Measurements from ENCODE around the gene DCUN1D3. TPM values are rescaled to one million over a fixed set of nuclear protein-coding genes. Genes with fewer than 3 reads are reported as not detected.
"Not testable (repeated sequence)": the region's sequence is repeated elsewhere in the genome, so short reads cannot be mapped to it uniquely, and the experiment has no call there.

Gene DCUN1D3
- polyA plus RNA-seq, 2 of the 4 experiments (the other 2 are of a cell fraction), result 5.2 to 7.2 TPM

DNA sequence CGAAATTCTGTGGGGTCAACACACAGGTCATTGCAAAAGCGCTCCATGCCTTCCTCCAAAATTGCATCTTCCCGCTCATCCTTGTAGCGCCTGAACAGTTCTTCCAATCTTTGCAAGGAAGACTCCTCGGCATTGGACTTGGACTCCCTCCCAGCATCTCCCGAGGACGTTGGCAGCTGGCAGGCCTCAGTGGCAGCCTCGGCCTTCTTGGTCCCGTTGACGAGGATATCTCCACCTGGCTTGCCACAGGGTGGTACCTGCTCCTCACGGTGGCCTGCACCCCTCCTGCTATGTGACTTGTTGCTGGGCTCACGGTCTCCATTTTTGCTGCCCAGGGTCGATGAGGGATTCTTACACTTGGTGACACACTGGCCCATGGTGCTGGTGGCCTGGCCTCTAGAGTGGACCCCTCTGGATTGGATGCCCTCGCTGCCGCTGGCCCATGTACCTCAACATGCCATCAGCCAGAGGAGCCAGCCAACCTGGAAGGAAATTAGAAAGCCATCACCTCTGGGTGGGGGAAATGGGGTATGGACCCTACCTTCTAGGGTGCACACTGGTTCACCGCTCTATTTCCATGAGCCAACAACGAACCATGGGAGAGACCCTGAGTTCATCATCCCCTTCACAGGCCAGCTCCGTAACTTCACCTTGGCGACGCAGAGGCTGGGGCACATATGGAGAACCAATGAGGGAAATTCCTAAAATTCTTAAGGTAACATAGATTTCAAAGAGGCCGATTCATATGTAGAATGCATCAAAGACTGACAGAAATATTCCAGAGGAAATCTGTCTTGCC, 37.8 kb downstream of the DCUN1D3 start:
- CTCF ChIA-PET, result interaction anchor here (0.9 to 5.4 kb wide), 3 partner anchors 9 to 12 kb away, joined by 3 to 50 read pairs (median 5); no protein-coding TSS in a partner anchor
- Histone ChIP-seq H3K9me3 (no peaks in the 10 kb centered on the region), H3K4me3 (no peak overlapping the region), H3K4me2 (no peak overlapping the region), H3K4me1 (peaks cover 26% of the 10 kb centered on the region), H3K27ac (no peak overlapping the region)
- FAIRE-seq (no peak), DNase-seq (ENCODE audit: low read depth in 1 of 2, low spot score in 1 of 2) (no peak), ATAC-seq (no peak)
- 95% methylated on average over 21 of the region's 21 CpGs for WGBS (ENCODE audit: missing lambda C conversion rate)
- POLR2A ChIA-PET, result no interaction called here
- TF ChIP-seq GATA3 (IDR thresholded peaks at IDR 0.05; ENCODE audit: borderline replicate concordance), result no peak
- no peak for TF ChIP-seq HOXA7 (CRISPR knock-in tag; IDR thresholded peaks at IDR 0.05)
- TF ChIP-seq FOXS1 (CRISPR knock-in tag; IDR thresholded peaks at IDR 0.05), result no peak
- TF ChIP-seq, protein P1, sequence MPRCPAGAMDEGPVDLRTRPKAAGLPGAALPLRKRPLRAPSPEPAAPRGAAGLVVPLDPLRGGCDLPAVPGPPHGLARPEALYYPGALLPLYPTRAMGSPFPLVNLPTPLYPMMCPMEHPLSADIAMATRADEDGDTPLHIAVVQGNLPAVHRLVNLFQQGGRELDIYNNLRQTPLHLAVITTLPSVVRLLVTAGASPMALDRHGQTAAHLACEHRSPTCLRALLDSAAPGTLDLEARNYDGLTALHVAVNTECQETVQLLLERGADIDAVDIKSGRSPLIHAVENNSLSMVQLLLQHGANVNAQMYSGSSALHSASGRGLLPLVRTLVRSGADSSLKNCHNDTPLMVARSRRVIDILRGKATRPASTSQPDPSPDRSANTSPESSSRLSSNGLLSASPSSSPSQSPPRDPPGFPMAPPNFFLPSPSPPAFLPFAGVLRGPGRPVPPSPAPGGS (IDR thresholded peaks at IDR 0.05), result no peak
- no peak for TF ChIP-seq PHF8 (IDR thresholded peaks at IDR 0.05; ENCODE audit: borderline replicate concordance, low read depth)
- no peak for TF ChIP-seq SREBF2 (IDR thresholded peaks at IDR 0.05)
- TF ChIP-seq MAFK (IDR thresholded peaks at IDR 0.05; ENCODE audit: partially characterized antibody), result no peak
- no peak for TF ChIP-seq FOSL2 (IDR thresholded peaks at IDR 0.05)
- TF ChIP-seq FOSL2 (CRISPR knock-in tag; IDR thresholded peaks at IDR 0.05), result no peak
- TF ChIP-seq FOSB (CRISPR knock-in tag; IDR thresholded peaks at IDR 0.05), result no peak
- TF ChIP-seq RCOR1 (IDR thresholded peaks at IDR 0.05; ENCODE audit: low read depth, low read length), result no peak

DNA sequence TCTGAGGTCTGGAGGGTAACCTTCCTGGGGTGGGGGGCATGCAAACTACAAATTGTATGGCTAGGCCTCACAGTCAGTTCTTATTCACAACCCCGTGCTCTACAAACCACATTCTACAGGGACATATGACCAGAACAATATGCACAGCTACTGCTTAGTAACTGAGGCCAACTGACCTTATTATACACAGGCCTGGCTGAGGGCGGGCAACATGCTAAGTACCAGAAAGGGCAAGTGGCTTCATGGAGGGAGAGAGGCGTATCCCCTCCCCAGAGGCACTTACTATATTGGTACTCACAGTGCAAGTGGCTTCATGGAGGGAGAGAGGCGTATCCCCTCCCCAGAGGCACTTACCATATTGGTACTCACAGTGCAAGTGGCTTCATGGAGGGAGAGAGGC, 39.2 kb downstream of the DCUN1D3 start:
- DNase-seq (ENCODE audit: low read depth in 1 of 2, low spot score in 1 of 2); H3K4me3 ChIP-seq; H3K4me2 ChIP-seq; POLR2A ChIA-PET; H3K27ac ChIP-seq; H3K9me3 ChIP-seq; FAIRE-seq; ATAC-seq: not testable (repeated sequence)
- 89% methylated on average over 4 of the region's 4 CpGs for WGBS (ENCODE audit: missing lambda C conversion rate)
- CTCF ChIA-PET, result interaction anchor here (1.3 to 2.3 kb wide), 2 partner anchors 10 to 13 kb away, joined by 5 to 6 read pairs; no protein-coding TSS in a partner anchor
- peaks cover 12% of the 10 kb centered on the region for H3K4me1 ChIP-seq

DNA sequence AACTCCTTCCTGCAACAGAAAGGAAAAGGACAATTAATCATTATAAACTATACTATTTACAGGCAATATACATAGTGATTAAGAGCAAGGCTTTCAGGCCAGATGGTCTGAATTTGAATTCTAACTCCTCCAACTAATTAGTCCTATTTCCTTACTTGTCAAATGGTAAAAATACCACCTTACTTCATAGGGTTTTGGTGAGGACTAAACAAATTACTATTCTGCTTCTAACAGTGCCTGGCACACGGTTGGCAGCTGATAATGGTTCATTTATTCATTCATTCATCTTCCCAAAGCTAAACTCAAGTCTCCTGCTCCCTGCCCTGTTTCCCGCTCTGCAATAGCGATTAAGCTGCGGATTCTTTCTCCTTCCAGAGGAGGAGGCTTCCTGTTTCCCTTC, 39.8 kb downstream of the DCUN1D3 start:
- no peak overlapping the region for H3K27ac ChIP-seq
- 94% methylated on average over 4 of the region's 4 CpGs for WGBS (ENCODE audit: missing lambda C conversion rate)
- no peak for DNase-seq (ENCODE audit: low read depth in 1 of 2, low spot score in 1 of 2)
- no peak overlapping the region for H3K4me2 ChIP-seq
- no peak for FAIRE-seq
- H3K4me1 ChIP-seq, result peaks cover 6% of the 10 kb centered on the region
- TF ChIP-seq, protein P2, sequence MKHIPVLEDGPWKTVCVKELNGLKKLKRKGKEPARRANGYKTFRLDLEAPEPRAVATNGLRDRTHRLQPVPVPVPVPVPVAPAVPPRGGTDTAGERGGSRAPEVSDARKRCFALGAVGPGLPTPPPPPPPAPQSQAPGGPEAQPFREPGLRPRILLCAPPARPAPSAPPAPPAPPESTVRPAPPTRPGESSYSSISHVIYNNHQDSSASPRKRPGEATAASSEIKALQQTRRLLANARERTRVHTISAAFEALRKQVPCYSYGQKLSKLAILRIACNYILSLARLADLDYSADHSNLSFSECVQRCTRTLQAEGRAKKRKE (CRISPR knock-in tag; IDR thresholded peaks at IDR 0.05; ENCODE audit: low read depth), result no peak
- TF ChIP-seq MAFK (IDR thresholded peaks at IDR 0.05; ENCODE audit: partially characterized antibody) (no peak), PHF8 (IDR thresholded peaks at IDR 0.05; ENCODE audit: borderline replicate concordance, low read depth) (no peak), RCOR1 (IDR thresholded peaks at IDR 0.05; ENCODE audit: low read depth, low read length) (no peak), CBX2 (IDR thresholded peaks at IDR 0.05; ENCODE audit: borderline replicate concordance, low read depth) (no peak), CHD2 (IDR thresholded peaks at IDR 0.05; ENCODE audit: low read length, partially characterized antibody) (no peak), NR3C1 (IDR thresholded peaks at IDR 0.05) (no peak), CBX8 (IDR thresholded peaks at IDR 0.05) (no peak), EHF (CRISPR knock-in tag; IDR thresholded peaks at IDR 0.05) (no peak), RNF2 (IDR thresholded peaks at IDR 0.05; ENCODE audit: borderline replicate concordance, low read depth) (no peak)
- TF ChIP-seq, protein P1 (IDR thresholded peaks at IDR 0.05), result no peak
- CTCF ChIA-PET, result interaction anchor here (1.3 kb wide), 1 partner anchor 10 kb away, joined by 6 read pairs; no protein-coding TSS in a partner anchor
- ATAC-seq, result no peak
- H3K9me3 ChIP-seq, result no peaks in the 10 kb centered on the region
- no peak overlapping the region for H3K4me3 ChIP-seq
- POLR2A ChIA-PET, result no interaction called here
